Measurements from ENCODE around the gene TSPAN18. TPM values are rescaled to one million over a fixed set of nuclear protein-coding genes. Genes with fewer than 3 reads are reported as not detected.

Gene TSPAN18
- polyA plus RNA-seq, 4 donors = 53.1 to 61.4 (median 57.6) TPM

- no peak for DNase-seq (ENCODE audit: low read depth in 4 of 4, low spot score in 3 of 4)
Observed at GRCh38 chr11:44967930-44968496, 241.3 kb downstream of the TSPAN18 start.

GRCh38 chr11:44968510-44968909 is 241.7 kb downstream of the TSPAN18 start:
- no peak for DNase-seq (ENCODE audit: low read depth in 4 of 4, low spot score in 3 of 4)

- DNase-seq (ENCODE audit: low read depth in 4 of 4, low spot score in 3 of 4) = no peak
Observed at GRCh38 chr11:44969651-44970252, 243.0 kb downstream of the TSPAN18 start.

- DNase-seq (ENCODE audit: low read depth in 4 of 4, low spot score in 3 of 4) = no peak
Observed at GRCh38 chr11:44970293-44970692, 243.5 kb downstream of the TSPAN18 start.

- DNase-seq (ENCODE audit: low read depth in 4 of 4, low spot score in 3 of 4) = no peak
Observed at GRCh38 chr11:44971185-44971584, 244.4 kb downstream of the TSPAN18 start.

GRCh38 chr11:44972746-44973435 is 246.1 kb downstream of the TSPAN18 start:
- no peak for DNase-seq (ENCODE audit: low read depth in 4 of 4, low spot score in 3 of 4)

- no peak for DNase-seq (ENCODE audit: low read depth in 4 of 4, low spot score in 3 of 4)
Observed at GRCh38 chr11:44973632-44974401, 247.1 kb downstream of the TSPAN18 start.

GRCh38 chr11:44974402-44975000 is 247.7 kb downstream of the TSPAN18 start:
- DNase-seq (ENCODE audit: low read depth in 4 of 4, low spot score in 3 of 4) = no peak

GRCh38 chr11:44976576-44976975 is 249.8 kb downstream of the TSPAN18 start:
- DNase-seq (ENCODE audit: low read depth in 4 of 4, low spot score in 3 of 4) = no peak

GRCh38 chr11:44977493-44977984 is 250.8 kb downstream of the TSPAN18 start:
- DNase-seq (ENCODE audit: low read depth in 4 of 4, low spot score in 3 of 4) = no peak

- no peak for DNase-seq (ENCODE audit: low read depth in 4 of 4, low spot score in 3 of 4)
Observed at GRCh38 chr11:44978274-44978960, 251.7 kb downstream of the TSPAN18 start.

- DNase-seq (ENCODE audit: low read depth in 4 of 4, low spot score in 3 of 4) = no peak
Observed at GRCh38 chr11:44978961-44979331, 252.2 kb downstream of the TSPAN18 start.

- DNase-seq (ENCODE audit: low read depth in 4 of 4, low spot score in 3 of 4) = no peak
Observed at GRCh38 chr11:44979543-44980399, 253.0 kb downstream of the TSPAN18 start.

GRCh38 chr11:44980533-44981427 is 254.0 kb downstream of the TSPAN18 start:
- DNase-seq (ENCODE audit: low read depth in 4 of 4, low spot score in 3 of 4) = no peak

All from right renal pelvis (tissue), 4 donors.